HG03196 (cell line): ENCODE measurements around the gene EFHD1.
"Not testable (repeated sequence)": the region's sequence is repeated elsewhere in the genome, so short reads cannot be mapped to it uniquely, and the experiment has no call there.

Source experiments
- ATAC-seq: cut with Tn5 transposase; IDR thresholded peaks from one replicate; pipeline ENCODE4 v1.9.1; 2021; ENCODE audit not compliant: unreplicated experiment

EFHD1 gene

GRCh38 chr2:232689152-232689910, 55.9 kb downstream of the EFHD1 start:
- ATAC-seq: no peak

GRCh38 chr2:232691117-232691516, 57.7 kb downstream of the EFHD1 start:
- ATAC-seq: not testable (repeated sequence)

- no peak for ATAC-seq
Measured at GRCh38 chr2:232693344-232693743, 59.9 kb downstream of the EFHD1 start.

GRCh38 chr2:232696609-232697058, 63.2 kb downstream of the EFHD1 start:
- no peak for ATAC-seq

- peak; percentile 83 for ATAC-seq
Measured at GRCh38 chr2:232697059-232697806, 63.8 kb downstream of the EFHD1 start, which contains the start of gene GIGYF2. TSS of gene GIGYF2 (plus strand) at chr2:232697331. CDS start at chr2:232735198, 37,867 bp downstream.

GRCh38 chr2:232697807-232698110, 64.4 kb downstream of the EFHD1 start:
- ATAC-seq: peak; percentile 22

- no peak for ATAC-seq
Measured at GRCh38 chr2:232698556-232699091, 65.2 kb downstream of the EFHD1 start.

- no peak for ATAC-seq
Measured at GRCh38 chr2:232699110-232699509, 65.7 kb downstream of the EFHD1 start.

- no peak for ATAC-seq
Measured at GRCh38 chr2:232700154-232700553, 66.8 kb downstream of the EFHD1 start.

GRCh38 chr2:232707076-232707475, 73.7 kb downstream of the EFHD1 start:
- ATAC-seq: no peak

- no peak for ATAC-seq
Measured at GRCh38 chr2:232713505-232713904, 80.1 kb downstream of the EFHD1 start.

GRCh38 chr2:232714969-232715368, 81.6 kb downstream of the EFHD1 start:
- ATAC-seq: no peak

GRCh38 chr2:232720056-232720455, 86.7 kb downstream of the EFHD1 start:
- not testable (repeated sequence) for ATAC-seq

GRCh38 chr2:232721261-232721660, 87.9 kb downstream of the EFHD1 start:
- no peak for ATAC-seq

- no peak for ATAC-seq
Measured at GRCh38 chr2:232721882-232722281, 88.5 kb downstream of the EFHD1 start.

- ATAC-seq: no peak
Measured at GRCh38 chr2:232723027-232723426, 89.6 kb downstream of the EFHD1 start.

- ATAC-seq: no peak
Measured at GRCh38 chr2:232728785-232729184, 95.4 kb downstream of the EFHD1 start.

- ATAC-seq: no peak
Measured at GRCh38 chr2:232731470-232731869, 98.1 kb downstream of the EFHD1 start.
